Dendritic cell treated with granulocyte-macrophage colony-stimulating factor and Interleukin-4, amounts not matched to agents 40 ng/mL and 50 ng/mL, for 4 days (primary cell): Measurements from ENCODE around the gene CYP2A7.
"Not testable (repeated sequence)": the region's sequence is repeated elsewhere in the genome, so short reads cannot be mapped to it uniquely, and the experiment has no call there.

Experiments
- H3K27ac Mint-ChIP-seq: one replicate; pipeline ENCODE4 v1.8.0; 2022; ENCODE audit warnings: mild to moderate bottlenecking, mixed read lengths
- H3K27me3 Mint-ChIP-seq: one replicate; pipeline ENCODE4 v1.8.0; 2022; ENCODE audit warnings: mild to moderate bottlenecking, mixed read lengths
- H3K36me3 Mint-ChIP-seq: one replicate; pipeline ENCODE4 v1.8.0; 2022; ENCODE audit warnings: low read depth, mixed read lengths
- H3K4me1 Mint-ChIP-seq: one replicate; pipeline ENCODE4 v1.8.0; 2022; ENCODE audit warnings: low read depth, mixed read lengths
- H3K4me3 Mint-ChIP-seq: one replicate; pipeline ENCODE4 v1.8.0; 2022; ENCODE audit warnings: mild to moderate bottlenecking, moderate library complexity, mixed read lengths
- H3K9me3 Mint-ChIP-seq: one replicate; pipeline ENCODE4 v1.8.0; 2022; ENCODE audit warnings: mixed read lengths
- intact Hi-C: fragments of 100-400 bp; cut with micrococcal nuclease; formaldehyde crosslinking; loops from one replicate; pipeline ENCODE4 v1.15.0; 2022

Gene CYP2A7

GRCh38 chr19:40825460-40826095, 56.5 kb downstream of the CYP2A7 start:
- H3K4me3 Mint-ChIP-seq, intact Hi-C loops: not testable (repeated sequence)

More at GRCh38 chr19:40825460-40826095, 56.5 kb downstream of the CYP2A7 start:
- not testable (repeated sequence) for H3K9me3 Mint-ChIP-seq, H3K27me3 Mint-ChIP-seq
- peaks cover 55% of the 10 kb centered on the region for H3K4me1 Mint-ChIP-seq
- peaks cover 22% of the 10 kb centered on the region for H3K36me3 Mint-ChIP-seq
- H3K27ac Mint-ChIP-seq, result peak overlapping the region; percentile 74
